ENCODE measurements around the gene ING2. TPM values are rescaled to one million over a fixed set of nuclear protein-coding genes. Genes with fewer than 3 reads are reported as not detected.
A peak's percentile ranks its signal among the peaks of the same experiment; 100 is the strongest.
"Not testable (repeated sequence)": the region's sequence is repeated elsewhere in the genome, so short reads cannot be mapped to it uniquely, and the experiment has no call there.

ING2 gene, protein sequence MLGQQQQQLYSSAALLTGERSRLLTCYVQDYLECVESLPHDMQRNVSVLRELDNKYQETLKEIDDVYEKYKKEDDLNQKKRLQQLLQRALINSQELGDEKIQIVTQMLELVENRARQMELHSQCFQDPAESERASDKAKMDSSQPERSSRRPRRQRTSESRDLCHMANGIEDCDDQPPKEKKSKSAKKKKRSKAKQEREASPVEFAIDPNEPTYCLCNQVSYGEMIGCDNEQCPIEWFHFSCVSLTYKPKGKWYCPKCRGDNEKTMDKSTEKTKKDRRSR
- total RNA-seq, result 11.6 and 12.2 TPM in 2 replicates

DNA sequence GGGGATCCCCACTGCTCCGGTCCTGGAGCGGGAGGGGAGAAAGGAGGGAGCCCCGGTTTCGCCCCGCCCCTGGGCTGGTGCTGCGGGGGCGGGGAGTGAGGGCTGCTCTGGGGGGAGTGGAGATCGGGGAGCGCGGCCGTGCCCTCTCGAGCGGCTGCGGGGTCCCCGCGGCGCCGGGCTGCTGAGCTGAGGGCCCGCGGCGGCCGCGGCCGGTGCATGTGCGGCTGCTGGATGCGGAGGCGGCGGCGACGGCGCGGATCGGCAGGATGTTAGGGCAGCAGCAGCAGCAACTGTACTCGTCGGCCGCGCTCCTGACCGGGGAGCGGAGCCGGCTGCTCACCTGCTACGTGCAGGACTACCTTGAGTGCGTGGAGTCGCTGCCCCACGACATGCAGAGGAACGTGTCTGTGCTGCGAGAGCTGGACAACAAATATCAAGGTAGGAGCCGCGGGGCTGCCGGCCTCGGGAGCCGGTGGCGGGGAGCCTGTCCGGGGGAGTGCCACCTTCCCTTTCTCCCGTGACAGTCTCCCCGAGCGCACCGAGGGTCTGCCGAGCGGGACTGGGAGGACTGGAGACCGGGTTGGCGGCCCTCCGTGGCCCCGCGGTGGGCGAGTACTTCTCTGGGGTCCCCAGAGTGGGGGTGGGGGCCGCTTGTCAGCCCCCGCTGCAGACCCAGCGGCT, at the start of gene ING2:
Gene ING2 (plus strand): TSS at position 129 of the 681 bp plus-strand sequence. CDS start 138 bp downstream, at position 267.
- Mint-ChIP-seq H3K4me1 (ENCODE audit: low read depth) (peaks cover 23% of the 10 kb centered on the region), H3K4me3 (peak within 1 kb of the TSS; percentile 94), H3K9me3 (no peaks in the 10 kb centered on the region), H3K27ac (peak within 1 kb of the TSS; percentile 97), H3K36me3 (ENCODE audit: low read depth) (peaks cover 4% of the 10 kb centered on the region), H3K27me3 (ENCODE audit: insufficient read depth) (no peaks in the 10 kb centered on the region)
- intact Hi-C loops (cut with micrococcal nuclease), result loop anchor here (1.0 to 10.0 kb wide), 13 partner anchors 61 to 1970 kb away; partner anchors contain the start of genes ACSL1, CASP3, CCDC110 and CDKN2AIP
- no peak for DNase-seq (ENCODE audit: low spot score)

DNA sequence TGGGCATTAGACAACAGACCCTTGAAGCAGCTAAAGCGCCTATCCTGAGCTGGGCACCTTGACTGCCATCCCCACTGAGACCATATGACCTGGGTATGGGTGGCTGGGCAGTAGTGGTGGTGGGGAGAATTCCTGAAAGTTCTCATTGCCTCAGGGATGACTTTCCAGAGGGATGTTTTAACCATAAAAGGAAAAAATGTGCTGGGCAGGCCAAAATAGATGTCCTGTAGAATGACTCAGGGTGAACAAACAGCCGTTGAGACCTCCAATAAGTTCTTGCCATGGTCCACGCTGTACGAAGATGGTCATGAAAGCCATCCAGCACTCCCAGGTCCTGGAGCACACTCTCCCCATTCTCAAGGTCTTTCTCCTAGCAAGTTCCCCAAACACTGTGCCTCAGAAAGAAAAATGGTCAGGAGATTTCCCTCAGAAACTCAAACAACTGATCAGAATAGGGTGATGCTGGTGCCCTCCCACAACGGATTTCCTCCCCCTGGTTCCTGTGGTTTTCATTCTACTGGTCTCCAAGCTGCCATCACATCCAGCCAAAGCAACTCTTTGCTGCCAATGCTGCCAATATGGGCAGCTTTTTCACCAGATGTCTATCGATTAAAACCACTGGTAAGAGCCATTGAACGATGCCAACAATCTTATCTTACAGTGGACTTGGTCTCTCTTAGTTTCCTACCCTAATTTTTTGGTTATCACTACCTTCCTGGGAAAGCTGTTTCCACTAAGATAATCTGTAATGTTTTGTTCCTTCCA, 49.2 kb upstream of the ING2 start:
- intact Hi-C loops (cut with micrococcal nuclease), result no loop called here
- Mint-ChIP-seq H3K4me3 (peak overlapping the region; percentile 28), H3K9me3 (no peaks in the 10 kb centered on the region), H3K27ac (no peak overlapping the region), H3K4me1 (ENCODE audit: low read depth) (peaks cover 17% of the 10 kb centered on the region), H3K27me3 (ENCODE audit: insufficient read depth) (no peaks in the 10 kb centered on the region), H3K36me3 (ENCODE audit: low read depth) (peaks cover 11% of the 10 kb centered on the region)
- no peak for DNase-seq (ENCODE audit: low spot score)

DNA sequence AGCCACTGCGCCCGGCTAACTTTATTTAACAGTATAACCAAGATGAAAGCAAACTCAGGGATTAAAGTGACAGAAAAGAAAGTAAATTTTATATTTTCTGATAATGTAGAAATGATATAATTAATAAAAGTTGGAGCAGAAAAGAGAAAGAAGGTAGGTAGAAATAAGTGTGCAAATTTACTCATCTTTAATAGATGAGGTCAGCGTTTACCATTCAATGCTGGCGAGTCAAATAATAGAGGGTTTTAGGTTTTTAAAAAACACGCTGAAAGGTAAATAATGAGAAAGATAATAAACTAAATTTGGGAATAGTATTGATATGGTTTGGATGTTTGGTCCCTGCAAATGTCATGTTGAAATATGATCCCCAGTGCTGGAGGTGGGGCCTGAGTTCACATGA, 46.9 kb upstream of the ING2 start:
- intact Hi-C loops (cut with micrococcal nuclease), result no loop called here
- Mint-ChIP-seq H3K4me3 (no peak overlapping the region), H3K27ac (no peak overlapping the region), H3K36me3 (ENCODE audit: low read depth) (peaks cover 6% of the 10 kb centered on the region), H3K9me3 (no peaks in the 10 kb centered on the region), H3K4me1 (ENCODE audit: low read depth) (peaks cover 17% of the 10 kb centered on the region), H3K27me3 (ENCODE audit: insufficient read depth) (no peaks in the 10 kb centered on the region)
- no peak for DNase-seq (ENCODE audit: low spot score)

DNA sequence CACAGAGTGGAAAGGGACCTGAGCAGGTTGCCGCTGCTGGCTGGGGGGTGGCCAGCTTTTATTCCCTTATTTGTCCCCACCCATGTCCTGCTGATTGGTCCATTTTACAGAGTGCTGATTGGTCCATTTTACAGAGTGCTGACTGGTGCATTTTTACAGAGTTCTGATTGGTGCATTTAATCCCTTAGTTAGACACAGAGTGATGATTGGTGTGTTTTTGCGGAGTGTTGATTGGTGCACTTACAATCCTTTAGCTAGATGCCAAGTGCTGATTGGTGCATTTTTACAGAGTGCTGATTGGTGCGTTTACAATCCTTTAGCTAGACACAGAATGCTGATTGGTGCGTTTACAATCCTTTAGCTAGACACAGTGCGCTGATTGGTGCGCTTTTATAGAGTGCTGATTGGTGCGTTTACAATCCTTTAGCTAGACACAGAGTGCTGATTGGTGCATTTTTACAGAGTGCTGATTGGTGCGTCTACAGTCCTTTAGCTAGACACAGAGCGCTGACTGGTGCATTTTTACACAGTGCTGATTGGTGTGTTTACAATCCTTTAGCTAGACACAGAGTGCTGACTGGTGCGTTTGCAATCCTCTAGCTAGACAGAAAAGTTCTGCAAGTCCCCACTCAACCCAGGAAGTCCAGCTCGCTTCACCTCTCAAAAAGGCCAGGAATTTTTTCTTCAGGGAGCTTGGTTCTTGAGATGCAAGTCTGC, 40.8 kb upstream of the ING2 start:
- H3K27ac Mint-ChIP-seq; H3K36me3 Mint-ChIP-seq (ENCODE audit: low read depth); H3K27me3 Mint-ChIP-seq (ENCODE audit: insufficient read depth); H3K9me3 Mint-ChIP-seq; H3K4me3 Mint-ChIP-seq; H3K4me1 Mint-ChIP-seq (ENCODE audit: low read depth); DNase-seq (ENCODE audit: low spot score); intact Hi-C loops (cut with micrococcal nuclease): not testable (repeated sequence)

DNA sequence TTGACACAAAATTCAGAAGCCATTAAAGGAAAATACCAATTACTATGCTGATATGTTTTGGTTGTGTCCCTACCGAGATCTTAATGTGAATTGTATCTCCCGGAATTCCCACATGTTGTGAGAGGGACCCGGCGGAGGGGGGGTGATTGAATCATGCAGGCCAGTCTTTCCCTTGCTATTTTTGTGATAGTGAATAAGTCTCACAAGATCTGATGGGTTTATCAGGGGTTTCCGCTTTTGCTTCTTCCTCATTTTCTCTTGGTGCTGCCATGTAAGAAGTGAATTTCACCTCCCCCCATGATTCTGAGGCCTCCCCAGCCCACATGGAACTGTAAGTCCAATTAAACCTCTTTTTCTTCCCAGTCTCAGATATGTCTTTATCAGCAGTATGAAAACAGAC, 39.0 kb upstream of the ING2 start:
- DNase-seq (ENCODE audit: low spot score); H3K36me3 Mint-ChIP-seq (ENCODE audit: low read depth); intact Hi-C loops (cut with micrococcal nuclease); H3K4me3 Mint-ChIP-seq; H3K4me1 Mint-ChIP-seq (ENCODE audit: low read depth); H3K27ac Mint-ChIP-seq; H3K9me3 Mint-ChIP-seq: not testable (repeated sequence)
- peaks cover 14% of the 10 kb centered on the region for H3K27me3 Mint-ChIP-seq (ENCODE audit: insufficient read depth)

DNA sequence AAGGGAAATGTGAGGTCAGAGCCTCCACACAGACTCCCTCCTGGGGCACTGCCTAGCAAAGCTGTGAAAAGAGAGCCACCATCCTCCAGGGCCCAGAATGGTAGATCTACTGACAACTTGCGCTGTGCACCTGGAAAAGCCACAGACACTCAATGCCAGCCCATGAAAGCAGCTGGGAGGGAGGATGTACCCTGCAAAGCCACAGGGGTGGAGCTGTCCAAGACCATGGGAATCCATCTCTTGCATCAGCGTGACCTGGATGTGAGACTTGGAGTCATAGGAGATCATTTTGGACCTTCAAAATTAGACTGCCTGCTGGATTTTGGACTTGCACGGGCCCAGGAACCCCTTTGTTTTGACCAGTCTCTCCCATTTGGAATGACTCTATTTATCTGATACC, 37.6 kb upstream of the ING2 start:
- Mint-ChIP-seq H3K9me3 (no peaks in the 10 kb centered on the region), H3K4me1 (ENCODE audit: low read depth) (peaks cover 6% of the 10 kb centered on the region), H3K36me3 (ENCODE audit: low read depth) (no peaks in the 10 kb centered on the region), H3K27ac (no peak overlapping the region), H3K4me3 (no peak overlapping the region), H3K27me3 (ENCODE audit: insufficient read depth) (peaks cover 14% of the 10 kb centered on the region)
- intact Hi-C loops (cut with micrococcal nuclease), result no loop called here
- DNase-seq (ENCODE audit: low spot score), result no peak

DNA sequence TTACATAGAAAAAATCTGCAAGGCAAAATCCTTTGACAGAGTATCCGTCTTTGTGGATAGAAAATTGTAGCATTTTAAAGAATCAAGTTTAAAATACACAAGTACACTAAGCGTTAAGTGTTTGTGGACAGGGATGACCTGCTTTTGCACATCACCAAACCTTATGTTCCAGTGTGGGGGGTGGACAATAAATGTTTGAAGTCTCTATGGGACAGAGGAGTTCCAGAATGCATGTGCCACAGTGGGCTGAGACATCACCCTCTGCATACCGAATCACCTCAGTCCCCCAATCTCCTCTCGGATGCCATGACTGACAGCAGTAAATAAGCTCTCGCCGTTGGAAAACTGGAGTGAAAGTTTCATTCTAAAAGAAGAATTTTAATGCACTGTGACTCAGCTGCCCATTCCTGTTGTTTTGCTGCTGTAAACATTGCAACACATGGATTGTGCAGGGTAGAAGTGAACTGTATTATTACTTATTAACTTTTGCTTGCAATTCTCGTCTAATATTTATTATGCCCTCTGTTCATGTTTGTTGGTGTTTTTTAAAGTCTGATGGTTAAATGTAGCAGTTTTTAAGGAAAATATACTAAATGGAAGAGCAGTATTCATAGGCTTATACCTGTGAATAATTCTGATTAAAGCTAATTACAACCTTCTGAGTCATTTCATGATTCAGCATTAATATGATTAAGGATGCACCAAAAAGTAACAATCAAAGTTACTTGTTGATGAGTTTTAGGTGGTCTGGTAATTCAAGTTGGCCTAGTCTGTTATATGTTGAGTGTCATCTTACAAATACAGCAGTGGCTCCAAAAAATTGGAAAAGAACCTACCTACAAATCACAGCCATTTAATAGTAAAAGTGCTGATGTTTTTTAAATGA, 36.4 kb upstream of the ING2 start:
- intact Hi-C loops (cut with micrococcal nuclease), result no loop called here
- no peak for DNase-seq (ENCODE audit: low spot score)
- Mint-ChIP-seq H3K27ac (no peak overlapping the region), H3K4me1 (ENCODE audit: low read depth) (peaks cover 6% of the 10 kb centered on the region), H3K4me3 (no peak overlapping the region), H3K9me3 (no peaks in the 10 kb centered on the region), H3K27me3 (ENCODE audit: insufficient read depth) (peaks cover 14% of the 10 kb centered on the region), H3K36me3 (ENCODE audit: low read depth) (no peaks in the 10 kb centered on the region)

DNA sequence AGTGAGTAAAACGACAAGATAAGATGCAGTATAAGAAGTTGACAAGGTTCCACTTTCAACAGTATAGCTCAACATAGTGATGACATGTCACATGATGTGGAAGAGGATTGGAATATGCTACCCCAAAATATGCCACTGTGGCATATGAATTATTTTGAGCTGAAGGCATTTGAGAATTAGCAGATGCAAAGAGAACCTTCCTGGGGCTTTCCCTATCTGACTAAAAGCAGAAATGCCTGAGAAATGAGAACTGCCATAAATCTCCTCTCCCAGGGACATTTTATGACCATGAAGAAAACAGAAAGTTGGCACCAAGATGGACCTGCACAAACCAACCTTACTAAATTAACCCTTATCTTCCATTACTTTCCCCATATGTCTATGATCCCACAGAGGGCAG, 35.6 kb upstream of the ING2 start:
- no peak overlapping the region for H3K4me3 Mint-ChIP-seq
- no peak for DNase-seq (ENCODE audit: low spot score)
- H3K27me3 Mint-ChIP-seq (ENCODE audit: insufficient read depth), result peaks cover 14% of the 10 kb centered on the region
- H3K27ac Mint-ChIP-seq, result no peak overlapping the region
- no peaks in the 10 kb centered on the region for H3K36me3 Mint-ChIP-seq (ENCODE audit: low read depth)
- intact Hi-C loops (cut with micrococcal nuclease), result no loop called here
- H3K9me3 Mint-ChIP-seq, result no peaks in the 10 kb centered on the region
- peaks cover 6% of the 10 kb centered on the region for H3K4me1 Mint-ChIP-seq (ENCODE audit: low read depth)

DNA sequence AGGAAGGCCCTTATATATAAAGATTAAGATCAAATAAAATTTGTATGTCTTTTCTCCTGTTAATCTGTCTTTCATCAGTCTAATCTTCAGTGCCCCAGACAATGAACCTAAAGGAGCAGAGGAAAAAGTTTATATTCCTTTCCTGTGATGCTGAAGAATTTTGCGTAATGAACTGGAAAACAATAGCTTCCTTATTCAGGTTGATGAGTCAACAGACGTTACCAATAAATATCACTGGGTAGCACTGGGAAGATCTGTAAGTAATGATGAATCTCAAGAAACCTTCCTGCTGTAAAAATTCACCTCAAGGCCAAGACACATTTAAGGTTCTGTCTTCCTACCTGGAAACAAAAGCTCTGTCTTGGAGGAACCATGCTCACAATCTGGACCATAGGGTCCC, 34.9 kb upstream of the ING2 start:
- no peak overlapping the region for H3K4me3 Mint-ChIP-seq
- DNase-seq (ENCODE audit: low spot score), result no peak
- peaks cover 14% of the 10 kb centered on the region for H3K27me3 Mint-ChIP-seq (ENCODE audit: insufficient read depth)
- H3K4me1 Mint-ChIP-seq (ENCODE audit: low read depth), result peaks cover 6% of the 10 kb centered on the region
- H3K27ac Mint-ChIP-seq, result no peak overlapping the region
- intact Hi-C loops (cut with micrococcal nuclease), result loop anchor here (5.0 to 10.0 kb wide), 2 partner anchors 185 to 632 kb away; partner anchors contain the start of genes RWDD4 and TRAPPC11
- no peaks in the 10 kb centered on the region for H3K36me3 Mint-ChIP-seq (ENCODE audit: low read depth)
- H3K9me3 Mint-ChIP-seq, result no peaks in the 10 kb centered on the region

DNA sequence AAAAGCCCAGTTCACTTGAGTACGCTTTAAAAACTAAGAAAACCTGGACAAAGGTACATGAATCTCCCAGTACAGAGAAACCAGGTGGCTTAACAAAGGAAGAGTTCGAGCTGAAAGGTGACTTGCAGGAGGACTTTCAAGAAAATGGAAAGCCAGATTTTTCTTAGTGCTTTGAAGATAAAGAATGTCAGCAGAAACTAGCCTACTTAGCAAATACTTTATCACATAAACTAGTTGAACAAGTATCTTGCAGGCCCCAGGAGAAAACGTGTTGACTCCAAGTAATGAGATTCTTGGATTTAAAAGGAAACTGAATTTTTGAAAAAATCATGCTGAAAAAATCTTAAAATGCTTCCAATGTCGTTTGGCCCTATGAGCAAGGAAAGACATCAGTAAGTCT, 34.0 kb upstream of the ING2 start:
- Mint-ChIP-seq H3K36me3 (ENCODE audit: low read depth) (no peaks in the 10 kb centered on the region), H3K27ac (no peak overlapping the region), H3K27me3 (ENCODE audit: insufficient read depth) (peaks cover 12% of the 10 kb centered on the region), H3K4me1 (ENCODE audit: low read depth) (peaks cover 6% of the 10 kb centered on the region), H3K4me3 (no peak overlapping the region), H3K9me3 (no peaks in the 10 kb centered on the region)
- intact Hi-C loops (cut with micrococcal nuclease), result loop anchor here (5.0 to 10.0 kb wide), 2 partner anchors 184 to 631 kb away; partner anchors contain the start of genes RWDD4 and TRAPPC11
- DNase-seq (ENCODE audit: low spot score), result no peak

DNA sequence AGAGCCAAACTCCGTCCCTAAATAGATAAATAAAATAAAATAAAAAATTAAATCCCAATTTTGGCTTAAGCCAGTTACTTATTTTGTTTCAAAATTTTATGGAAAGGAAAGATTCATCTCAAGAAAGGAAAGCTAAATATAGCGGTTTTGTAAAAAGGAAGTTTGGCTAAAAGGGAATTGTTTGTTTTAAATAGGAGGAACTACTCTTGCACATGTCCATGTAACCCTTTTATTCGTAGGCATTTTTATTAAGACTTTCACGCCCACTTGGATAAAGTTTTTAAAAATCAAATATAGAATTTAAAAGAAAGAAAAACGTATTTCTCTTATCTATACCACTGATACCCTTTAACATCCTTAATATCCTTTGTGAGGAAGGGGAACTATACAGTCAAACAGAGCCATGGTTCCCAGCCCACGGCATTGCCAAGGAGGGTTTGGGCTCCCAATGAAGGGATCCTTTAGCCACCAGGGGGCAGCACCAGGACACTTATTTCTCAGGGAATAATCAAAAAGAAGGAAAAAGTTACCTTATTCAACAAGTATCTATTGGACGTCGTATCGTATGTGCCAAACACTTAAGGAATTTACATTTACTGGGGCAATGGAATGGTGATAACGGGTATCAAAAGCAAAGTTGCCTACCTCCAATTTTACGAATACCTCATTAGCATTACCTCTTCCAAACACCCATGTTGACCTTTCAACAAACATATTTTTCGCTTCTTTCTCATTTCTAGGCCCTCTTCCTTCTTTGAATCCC, 32.7 kb upstream of the ING2 start:
- Mint-ChIP-seq H3K4me3 (no peak overlapping the region), H3K4me1 (ENCODE audit: low read depth) (peaks cover 6% of the 10 kb centered on the region), H3K27me3 (ENCODE audit: insufficient read depth) (peaks cover 5% of the 10 kb centered on the region), H3K36me3 (ENCODE audit: low read depth) (no peaks in the 10 kb centered on the region), H3K9me3 (no peaks in the 10 kb centered on the region), H3K27ac (no peak overlapping the region)
- intact Hi-C loops (cut with micrococcal nuclease), result loop anchor here (1.0 to 10.0 kb wide), 7 partner anchors 27 to 693 kb away; partner anchors contain the start of genes CDKN2AIP, RWDD4 and TRAPPC11
- peak; percentile 56 for DNase-seq (ENCODE audit: low spot score)

Measured in activated T-helper 1 cell treated with anti-CD3 and anti-CD28 coated beads, Interleukin-12 subunit alpha, Interleukin-12 subunit beta, Interleukin-2, Interleukin-4 antibody, amounts not matched to agents 30 ng/mL and 10 ng/mL and 1 ng/mL, durations not matched to agents 14 hours and 24 hours and 36 hours (primary cell).